Mesenchymal stem cell (in vitro differentiated cells and primary cell): Measurements from ENCODE around the gene STARD3NL.

Source experiments
- DNase-seq: peaks from one replicate; pipeline ENCODE4 v3.0.0-alpha.2; 2013
- H2AFZ ChIP-seq: one replicate; pipeline ENCODE4 v1.6.1; 2013; ENCODE audit warnings: low read depth, mild to moderate bottlenecking, control low read depth, inconsistent platforms, low read length, moderate library complexity
- H2AK5ac ChIP-seq: 2 replicates; pipeline ENCODE4 v1.6.1; 2013; ENCODE audit warnings: low read length, moderate library complexity, mild to moderate bottlenecking, inconsistent platforms; ENCODE audit not compliant: severe bottlenecking
- H2BK120ac ChIP-seq: one replicate; pipeline ENCODE4 v1.6.1; 2013; ENCODE audit warnings: low read depth, mild to moderate bottlenecking, inconsistent platforms, low read length, moderate library complexity
- H2BK12ac ChIP-seq, 2 experiments: one replicate each; pipeline ENCODE4 v1.6.1; 2013; ENCODE audit warnings: inconsistent platforms in 2 of 2, low read length in 2 of 2, mild to moderate bottlenecking in 2 of 2, moderate library complexity in 2 of 2, control low read depth in 1 of 2
- H2BK15ac ChIP-seq: one replicate; pipeline ENCODE4 v1.6.1; 2013; ENCODE audit warnings: mild to moderate bottlenecking, low read depth, inconsistent platforms; ENCODE audit not compliant: poor library complexity, severe bottlenecking
- H2BK5ac ChIP-seq: 2 replicates; pipeline ENCODE4 v1.6.1; 2013; ENCODE audit warnings: low read depth, mild to moderate bottlenecking, low read length, control low read depth, inconsistent platforms; ENCODE audit not compliant: poor library complexity, severe bottlenecking
- H3K14ac ChIP-seq, 2 experiments: one replicate each; pipeline ENCODE4 v1.6.1; 2013; ENCODE audit warnings: inconsistent platforms in 2 of 2, low read length in 2 of 2, control low read depth in 1 of 2, mild to moderate bottlenecking in 1 of 2, moderate library complexity in 1 of 2
- H3K18ac ChIP-seq, 2 experiments: one replicate each; pipeline ENCODE4 v1.6.1; 2013; ENCODE audit warnings: inconsistent platforms in 2 of 2, low read length in 2 of 2, control low read depth in 1 of 2, low read depth in 1 of 2, mild to moderate bottlenecking in 1 of 2
- H3K23ac ChIP-seq, 2 experiments: one replicate each; pipeline ENCODE4 v1.6.1; 2013; ENCODE audit warnings: inconsistent platforms in 2 of 2, low read length in 2 of 2, mild to moderate bottlenecking in 2 of 2, moderate library complexity in 2 of 2, control low read depth in 1 of 2
- H3K27ac ChIP-seq: 2 replicates; pipeline ENCODE4 v1.5.1; 2013; ENCODE audit warnings: mild to moderate bottlenecking, moderate library complexity, low read length, control low read depth, inconsistent platforms; ENCODE audit not compliant: poor library complexity, severe bottlenecking
- H3K27me3 ChIP-seq, 2 experiments: 2 replicates each; pipeline versions ENCODE4 v1.6.1 to v1.7.0; 2013; ENCODE audit warnings: low read length in 2 of 2, mild to moderate bottlenecking in 2 of 2, moderate library complexity in 2 of 2, control low read depth in 1 of 2, inconsistent platforms in 1 of 2; ENCODE audit not compliant: control insufficient read depth in 1 of 2, insufficient read depth in 1 of 2
- H3K36me3 ChIP-seq, 2 experiments: 2 replicates each; pipeline versions ENCODE4 v1.6.1 to v1.7.0; 2013; ENCODE audit warnings: low read length in 2 of 2, control low read depth in 1 of 2, inconsistent platforms in 1 of 2, low read depth in 1 of 2, mild to moderate bottlenecking in 1 of 2; ENCODE audit not compliant: insufficient read depth in 2 of 2, control insufficient read depth in 1 of 2
- H3K4ac ChIP-seq, 2 experiments: one replicate each; pipeline ENCODE4 v1.6.1; 2013; ENCODE audit warnings: inconsistent platforms in 2 of 2, low read length in 2 of 2, mild to moderate bottlenecking in 2 of 2, moderate library complexity in 2 of 2, control low read depth in 1 of 2, low read depth in 1 of 2
- H3K4me1 ChIP-seq: 2 replicates; pipeline ENCODE4 v1.6.1; 2013; ENCODE audit warnings: low read depth, low read length, control low read depth; ENCODE audit not compliant: control insufficient read depth, insufficient read depth
- H3K4me2 ChIP-seq: 2 replicates; pipeline ENCODE4 v1.6.1; 2013; ENCODE audit warnings: low read length, mild to moderate bottlenecking, inconsistent platforms; ENCODE audit not compliant: poor library complexity, severe bottlenecking
- H3K4me3 ChIP-seq, 2 experiments: 2 replicates each; pipeline versions ENCODE4 v1.5.1 to v1.7.0; 2013; ENCODE audit warnings: low read length in 2 of 2, mild to moderate bottlenecking in 2 of 2, control low read depth in 1 of 2, low read depth in 1 of 2; ENCODE audit not compliant: insufficient read depth in 1 of 2
- H3K79me1 ChIP-seq: replicated peaks from 2 replicates; pipeline ENCODE4 v1.6.1; 2013; ENCODE audit warnings: mild to moderate bottlenecking, control low read depth, low read length, inconsistent platforms; ENCODE audit not compliant: poor library complexity, severe bottlenecking
- H3K9ac ChIP-seq: 2 replicates; pipeline ENCODE4 v1.7.0; 2013; ENCODE audit warnings: mild to moderate bottlenecking, low read length, moderate library complexity
- H3K9me3 ChIP-seq: 2 replicates; pipeline ENCODE4 v1.7.0; 2013; ENCODE audit warnings: mild to moderate bottlenecking, low read length; ENCODE audit not compliant: control insufficient read depth
- H4K8ac ChIP-seq: one replicate; pipeline ENCODE4 v1.6.1; 2013; ENCODE audit warnings: inconsistent platforms, mild to moderate bottlenecking, low read length, moderate library complexity
- H4K91ac ChIP-seq: one replicate; pipeline ENCODE4 v1.6.1; 2013; ENCODE audit warnings: mild to moderate bottlenecking, low read length, inconsistent platforms
- WGBS: methylation state at CpG from one replicate; pipeline ENCODE4 v1.1.7; 2013; ENCODE audit warnings: mixed read lengths; 5-methylcytosine and 5-hydroxymethylcytosine counted together

The STARD3NL gene

DNA sequence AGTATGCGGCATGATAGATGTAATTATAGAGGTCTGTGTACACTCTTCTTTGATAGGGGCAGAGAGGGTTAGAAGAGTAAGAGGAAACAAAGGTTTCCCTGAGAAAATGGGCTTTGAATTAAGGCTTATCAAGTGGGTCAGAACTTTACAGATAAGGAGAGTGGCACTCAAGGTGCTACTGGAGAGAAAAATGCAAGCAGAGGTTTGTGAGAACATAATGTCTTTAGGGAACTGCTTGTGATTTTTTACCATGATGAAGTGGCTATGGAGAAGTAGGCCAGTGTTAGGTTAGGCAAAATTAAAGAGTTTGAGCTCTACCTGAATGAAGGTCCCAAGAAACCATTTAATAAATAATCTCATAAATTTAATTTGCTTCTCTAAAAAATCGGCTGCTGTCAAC lies 14.3 kb downstream of the STARD3NL start:
- H2AK5ac ChIP-seq, result no peak overlapping the region
- H3K36me3 ChIP-seq, result peaks cover 0 to 4% of the 10 kb centered on the region in 2 experiments
- H2BK12ac ChIP-seq, result no peak overlapping the region
- H2AFZ ChIP-seq, result no peak overlapping the region
- H3K27me3 ChIP-seq, result no peaks in the 10 kb centered on the region
- H2BK5ac ChIP-seq, result no peak overlapping the region
- H4K91ac ChIP-seq, result no peak overlapping the region
- no peak for DNase-seq
- H3K79me1 ChIP-seq, result peaks cover 1% of the 10 kb centered on the region
- no peak overlapping the region for H3K14ac ChIP-seq
- H3K4me3 ChIP-seq, result no peak overlapping the region
- no peak overlapping the region for H3K9ac ChIP-seq
- no peak overlapping the region for H3K18ac ChIP-seq
- no peak overlapping the region for H4K8ac ChIP-seq
- WGBS, result 97% methylated on average over 1 of the region's 2 CpGs
- H2BK120ac ChIP-seq, result no peak overlapping the region
- H3K4ac ChIP-seq, result no peak overlapping the region
- no peak overlapping the region for H2BK15ac ChIP-seq
- H3K9me3 ChIP-seq, result peaks cover 10% of the 10 kb centered on the region
- H3K4me2 ChIP-seq, result no peak overlapping the region
- peaks cover 7% of the 10 kb centered on the region for H3K4me1 ChIP-seq
- no peak overlapping the region for H3K23ac ChIP-seq
- H3K27ac ChIP-seq, result no peak overlapping the region

DNA sequence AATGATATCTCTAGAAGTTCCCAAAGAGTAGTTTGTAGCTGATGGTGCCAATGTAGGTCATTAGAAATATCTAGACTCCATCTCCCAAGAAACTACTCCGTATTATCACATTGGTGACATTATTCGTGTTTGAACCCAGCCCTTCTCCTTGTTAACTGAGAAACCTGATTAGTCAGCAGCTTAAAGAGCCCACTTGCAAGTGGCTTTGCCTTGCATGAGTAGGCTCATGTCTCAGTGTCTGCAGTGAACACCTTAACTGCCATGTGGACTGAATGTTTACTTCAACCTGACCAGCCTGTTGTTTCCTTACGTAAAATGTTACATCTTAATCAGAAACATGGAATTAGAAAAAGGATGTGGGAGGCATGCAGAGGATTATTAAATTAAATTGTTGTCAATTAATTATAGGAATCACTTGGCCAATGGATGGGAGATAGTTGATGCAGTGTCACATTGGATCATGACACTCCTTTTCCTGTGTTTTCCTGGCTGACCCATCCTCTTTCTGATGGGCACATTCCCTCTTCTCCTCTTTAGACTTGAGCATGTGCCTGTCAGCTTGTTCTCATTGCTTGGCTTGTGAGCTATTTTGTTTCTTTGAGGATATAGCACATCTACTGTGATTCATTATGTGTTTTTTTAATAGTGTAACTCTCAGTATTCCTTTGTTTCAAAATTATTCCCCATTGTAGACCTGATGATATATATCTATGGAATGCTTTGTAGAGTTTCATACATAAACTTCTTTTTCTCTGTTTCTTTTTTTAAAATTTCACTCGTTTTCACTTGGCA lies 18.0 kb downstream of the STARD3NL start:
- Histone ChIP-seq H2AFZ (no peak overlapping the region), H3K79me1 (peaks cover 13% of the 10 kb centered on the region), H3K23ac (no peak overlapping the region), H3K18ac (no peak overlapping the region), H2AK5ac (no peak overlapping the region), H3K9ac (peak overlapping the region; percentile 61), H2BK120ac (no peak overlapping the region), H2BK12ac (no peak overlapping the region), H3K4ac (no peak overlapping the region), H3K4me3 (peak overlapping the region in 1 of 2 experiments; percentile 4), H3K14ac (no peak overlapping the region), H3K27me3 (no peaks in the 10 kb centered on the region), H3K4me2 (no peak overlapping the region), H3K9me3 (peaks cover 10% of the 10 kb centered on the region), H4K91ac (no peak overlapping the region), H3K4me1 (peaks cover 12% of the 10 kb centered on the region), H2BK15ac (no peak overlapping the region), H2BK5ac (no peak overlapping the region), H3K27ac (peak overlapping the region; percentile 28), H3K36me3 (peaks cover 0 to 4% of the 10 kb centered on the region in 2 experiments), H4K8ac (no peak overlapping the region)
- peak; percentile 17 for DNase-seq
- whole genome bisulfite sequencing, result 85% methylated on average over 3 of the region's 4 CpGs

DNA sequence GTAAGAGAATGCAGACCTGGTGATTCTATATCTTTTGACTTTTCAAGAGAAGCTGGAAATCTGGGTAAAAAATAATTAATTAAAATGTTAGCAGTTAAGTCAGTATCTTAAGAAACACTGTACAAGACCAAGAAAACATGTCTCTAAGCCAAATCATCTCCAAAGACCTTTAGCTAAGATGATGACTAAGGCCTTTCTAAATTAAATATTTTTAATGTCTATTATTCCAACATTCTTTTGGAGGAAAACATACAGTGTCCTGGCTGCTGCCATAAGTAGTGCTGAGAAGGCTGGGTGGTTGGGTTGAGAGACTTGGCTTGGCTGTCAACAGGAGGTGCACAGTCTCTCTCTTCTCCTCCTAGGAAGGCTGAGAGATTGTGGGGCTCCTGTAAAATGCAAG lies 20.3 kb downstream of the STARD3NL start:
- peak overlapping the region; percentile 84 for H4K8ac ChIP-seq
- H3K79me1 ChIP-seq, result peaks cover 15% of the 10 kb centered on the region
- H2AK5ac ChIP-seq, result no peak overlapping the region
- H2BK12ac ChIP-seq, result peak overlapping the region in 1 of 2 experiments; percentile 6
- H4K91ac ChIP-seq, result no peak overlapping the region
- no peaks in the 10 kb centered on the region for H3K27me3 ChIP-seq
- no peak overlapping the region for H3K4ac ChIP-seq
- peaks cover 0 to 6% of the 10 kb centered on the region in 2 experiments for H3K36me3 ChIP-seq
- no peak overlapping the region for H3K4me2 ChIP-seq
- no peak overlapping the region for H3K23ac ChIP-seq
- no peak overlapping the region for H3K4me3 ChIP-seq
- peak overlapping the region in 1 of 2 experiments; percentile 18 for H3K14ac ChIP-seq
- no peak overlapping the region for H2AFZ ChIP-seq
- H2BK15ac ChIP-seq, result no peak overlapping the region
- no peak overlapping the region for H3K9ac ChIP-seq
- H3K4me1 ChIP-seq, result peaks cover 12% of the 10 kb centered on the region
- H3K27ac ChIP-seq, result no peak overlapping the region
- no peak overlapping the region for H2BK120ac ChIP-seq
- no peaks in the 10 kb centered on the region for H3K9me3 ChIP-seq
- H2BK5ac ChIP-seq, result no peak overlapping the region
- H3K18ac ChIP-seq, result peak overlapping the region; percentile 2 to 28
- DNase-seq, result no peak

DNA sequence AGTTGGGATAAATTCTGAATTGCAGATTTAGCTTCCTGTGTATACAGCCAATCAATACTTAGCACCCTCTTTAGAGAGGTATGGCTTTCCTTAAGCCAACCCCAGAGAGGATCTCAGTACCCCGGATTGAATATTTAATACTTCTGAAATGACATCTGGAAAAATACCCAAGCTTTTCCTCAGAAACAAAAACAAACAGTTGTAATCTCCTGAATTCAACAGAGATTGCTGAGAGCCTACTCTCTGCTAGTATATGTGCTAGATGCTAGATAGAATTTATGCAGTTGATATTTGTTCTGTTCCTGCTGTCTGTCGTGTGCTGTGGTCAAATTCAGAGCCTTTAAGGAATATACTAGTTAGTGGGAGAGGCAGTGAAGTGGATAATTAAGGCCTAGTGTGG lies 21.1 kb downstream of the STARD3NL start:
- Histone ChIP-seq H2AK5ac (no peak overlapping the region), H3K36me3 (peaks cover 0 to 6% of the 10 kb centered on the region in 2 experiments), H3K14ac (no peak overlapping the region), H2BK12ac (no peak overlapping the region), H4K8ac (no peak overlapping the region), H2BK15ac (no peak overlapping the region), H3K4ac (no peak overlapping the region), H3K79me1 (peaks cover 15% of the 10 kb centered on the region), H3K4me2 (no peak overlapping the region), H2AFZ (no peak overlapping the region), H2BK5ac (no peak overlapping the region), H3K9ac (no peak overlapping the region), H3K23ac (no peak overlapping the region), H3K9me3 (no peaks in the 10 kb centered on the region), H4K91ac (no peak overlapping the region), H3K18ac (no peak overlapping the region), H3K27ac (no peak overlapping the region), H2BK120ac (no peak overlapping the region), H3K27me3 (no peaks in the 10 kb centered on the region), H3K4me3 (no peak overlapping the region), H3K4me1 (peaks cover 12% of the 10 kb centered on the region)
- 82% methylated on average over 2 of the region's 2 CpGs for WGBS
- DNase-seq, result no peak
